Activated gamma-delta T cell treated with Interleukin-2 at 50 U/mL for 16 hours (primary cell): ENCODE measurements around the gene MORN3.
"Not testable (repeated sequence)": the region's sequence is repeated elsewhere in the genome, so short reads cannot be mapped to it uniquely, and the experiment has no call there.

Experiments used
- DNase-seq: peaks from one replicate; pipeline ENCODE4 v3.0.0-alpha.2; 2020

The MORN3 gene

GRCh38 chr12:121688966-121689365, 19.5 kb upstream of the MORN3 start:
- no peak for DNase-seq

- DNase-seq: not testable (repeated sequence)
Measured at GRCh38 chr12:121679661-121680197, 10.3 kb upstream of the MORN3 start.

GRCh38 chr12:121678716-121679300, 9.4 kb upstream of the MORN3 start:
- DNase-seq: no peak

GRCh38 chr12:121678305-121678704, 8.9 kb upstream of the MORN3 start:
- no peak for DNase-seq

- no peak for DNase-seq
Measured at GRCh38 chr12:121676190-121676589, 6.7 kb upstream of the MORN3 start.

- no peak for DNase-seq
Measured at GRCh38 chr12:121673013-121673511, 3.6 kb upstream of the MORN3 start.

GRCh38 chr12:121668750-121669520, 519 bp downstream of the MORN3 start:
- DNase-seq: peak; percentile 57

- DNase-seq: not testable (repeated sequence)
Measured at GRCh38 chr12:121666829-121667228, 2.6 kb downstream of the MORN3 start.

GRCh38 chr12:121663610-121663929, 5.9 kb downstream of the MORN3 start:
- DNase-seq: no peak

- not testable (repeated sequence) for DNase-seq
Measured at GRCh38 chr12:121661353-121662105, 7.9 kb downstream of the MORN3 start.

- DNase-seq: no peak
Measured at GRCh38 chr12:121657305-121658008, 12.0 kb downstream of the MORN3 start.

- no peak for DNase-seq
Measured at GRCh38 chr12:121656122-121656521, 13.3 kb downstream of the MORN3 start.

GRCh38 chr12:121653999-121654398, 15.5 kb downstream of the MORN3 start:
- no peak for DNase-seq

- no peak for DNase-seq
Measured at GRCh38 chr12:121652767-121653497, 16.5 kb downstream of the MORN3 start.

GRCh38 chr12:121651320-121651719, 18.1 kb downstream of the MORN3 start:
- no peak for DNase-seq

- DNase-seq: no peak
Measured at GRCh38 chr12:121649819-121650353, 19.6 kb downstream of the MORN3 start.

GRCh38 chr12:121649322-121649721, 20.1 kb downstream of the MORN3 start:
- no peak for DNase-seq

- DNase-seq: no peak
Measured at GRCh38 chr12:121648458-121649028, 20.9 kb downstream of the MORN3 start.

GRCh38 chr12:121641343-121641630, 28.2 kb downstream of the MORN3 start:
- no peak for DNase-seq

- DNase-seq: no peak
Measured at GRCh38 chr12:121638298-121639202, 30.9 kb downstream of the MORN3 start.
